Subcutaneous adipose tissue (tissue), 4 donors: ENCODE results near the gene RAPGEF5. TPM values are rescaled to one million over a fixed set of nuclear protein-coding genes. Genes with fewer than 3 reads are reported as not detected.

Source experiments
- total RNA-seq, 4 donors: library from RNA; depleted of rRNA; stranded (reverse); fragments of >200 nt; gene quantifications; one replicate each; pipeline ENCODE4 v1.1.0, GENCODE V29; 2016
- TF ChIP-seq, protein P1 (sequence below): fragments of 450-650 bp; IDR thresholded peaks from one replicate; pipeline ENCODE4 v1.5.1; 2016; ENCODE audit warnings: low read depth, mild to moderate bottlenecking, control low read depth, antibody characterized with exemption, moderate library complexity

Gene RAPGEF5
- total RNA-seq, 4 donors from 2014 or later: 19.7 to 96.2 (median 63.1) TPM

DNA sequence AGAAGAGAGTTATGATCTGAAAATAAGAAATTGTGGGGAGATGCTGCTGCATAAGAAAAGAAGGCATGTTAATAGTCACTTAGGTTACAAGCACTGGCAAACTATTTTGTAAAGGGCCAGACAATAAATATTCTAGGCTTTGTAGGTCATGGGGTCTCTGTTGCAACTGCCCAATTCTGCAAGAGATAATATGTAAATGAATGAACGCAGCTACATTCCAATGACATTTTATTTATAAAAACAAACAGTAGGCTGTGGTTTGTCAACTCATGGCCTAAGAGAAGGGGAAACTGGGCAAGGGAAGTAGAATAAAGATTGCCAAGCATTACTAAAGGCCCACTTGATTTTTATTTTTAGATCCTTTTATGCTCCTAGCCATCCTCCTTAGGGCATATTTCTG, 133.1 kb downstream of the RAPGEF5 start:
- TF ChIP-seq, protein P1, sequence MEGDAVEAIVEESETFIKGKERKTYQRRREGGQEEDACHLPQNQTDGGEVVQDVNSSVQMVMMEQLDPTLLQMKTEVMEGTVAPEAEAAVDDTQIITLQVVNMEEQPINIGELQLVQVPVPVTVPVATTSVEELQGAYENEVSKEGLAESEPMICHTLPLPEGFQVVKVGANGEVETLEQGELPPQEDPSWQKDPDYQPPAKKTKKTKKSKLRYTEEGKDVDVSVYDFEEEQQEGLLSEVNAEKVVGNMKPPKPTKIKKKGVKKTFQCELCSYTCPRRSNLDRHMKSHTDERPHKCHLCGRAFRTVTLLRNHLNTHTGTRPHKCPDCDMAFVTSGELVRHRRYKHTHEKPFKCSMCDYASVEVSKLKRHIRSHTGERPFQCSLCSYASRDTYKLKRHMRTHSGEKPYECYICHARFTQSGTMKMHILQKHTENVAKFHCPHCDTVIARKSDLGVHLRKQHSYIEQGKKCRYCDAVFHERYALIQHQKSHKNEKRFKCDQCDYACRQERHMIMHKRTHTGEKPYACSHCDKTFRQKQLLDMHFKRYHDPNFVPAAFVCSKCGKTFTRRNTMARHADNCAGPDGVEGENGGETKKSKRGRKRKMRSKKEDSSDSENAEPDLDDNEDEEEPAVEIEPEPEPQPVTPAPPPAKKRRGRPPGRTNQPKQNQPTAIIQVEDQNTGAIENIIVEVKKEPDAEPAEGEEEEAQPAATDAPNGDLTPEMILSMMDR: no peak

DNA sequence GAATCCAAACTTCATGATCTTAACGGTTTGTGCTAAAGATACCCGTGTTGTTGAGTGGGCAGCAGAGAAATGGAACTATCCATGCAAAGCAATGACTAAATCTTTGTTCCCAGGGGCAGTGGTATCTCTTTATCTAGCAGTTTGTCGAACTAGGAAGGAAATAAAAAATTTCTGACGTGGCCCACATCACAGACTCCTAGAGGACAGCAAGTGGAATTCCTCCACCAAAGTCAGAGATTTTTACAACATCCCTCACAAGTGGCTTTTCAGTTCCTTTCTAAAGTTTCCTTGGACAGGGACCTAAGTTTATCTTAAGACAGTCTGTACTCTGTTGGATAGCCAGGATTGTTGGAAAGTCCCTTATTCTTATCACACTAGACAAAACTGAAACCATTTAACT, 136.0 kb downstream of the RAPGEF5 start:
- TF ChIP-seq, protein P1: no peak

DNA sequence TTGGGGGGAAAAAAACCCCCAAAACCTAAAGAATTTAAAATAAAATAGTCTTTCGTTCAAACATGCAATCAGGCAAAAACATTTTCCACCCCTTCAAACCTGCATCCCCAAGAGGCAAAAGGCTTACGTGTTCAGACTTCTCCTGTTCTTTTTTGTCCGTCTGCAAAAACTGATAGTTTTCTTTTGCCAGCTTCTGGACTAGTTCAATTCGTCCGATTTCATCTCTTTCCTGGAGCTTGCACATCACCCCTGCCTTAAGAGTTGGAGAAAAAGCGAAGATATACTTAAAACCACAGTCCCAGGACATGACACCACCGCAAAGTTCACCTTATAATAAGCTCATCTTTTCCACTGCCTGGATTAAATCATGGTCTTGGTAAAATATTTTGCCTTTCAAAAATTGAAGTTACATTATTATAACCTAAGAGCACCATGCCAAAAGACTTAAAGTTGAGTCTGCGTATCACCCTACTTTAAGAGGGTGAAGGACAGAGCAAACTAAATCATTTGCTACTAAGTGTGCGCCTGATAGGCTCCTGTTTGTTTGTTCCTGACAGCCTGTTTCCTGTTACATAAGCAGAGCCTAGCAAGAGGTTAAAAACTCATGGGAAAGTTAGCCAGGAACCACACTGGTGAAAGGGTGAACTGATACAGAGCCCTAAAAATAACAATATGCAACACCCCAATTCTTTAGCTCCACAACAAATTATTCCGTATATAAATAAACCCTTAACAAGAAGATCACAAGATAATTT, 137.0 kb downstream of the RAPGEF5 start:
- TF ChIP-seq, protein P1: no peak

DNA sequence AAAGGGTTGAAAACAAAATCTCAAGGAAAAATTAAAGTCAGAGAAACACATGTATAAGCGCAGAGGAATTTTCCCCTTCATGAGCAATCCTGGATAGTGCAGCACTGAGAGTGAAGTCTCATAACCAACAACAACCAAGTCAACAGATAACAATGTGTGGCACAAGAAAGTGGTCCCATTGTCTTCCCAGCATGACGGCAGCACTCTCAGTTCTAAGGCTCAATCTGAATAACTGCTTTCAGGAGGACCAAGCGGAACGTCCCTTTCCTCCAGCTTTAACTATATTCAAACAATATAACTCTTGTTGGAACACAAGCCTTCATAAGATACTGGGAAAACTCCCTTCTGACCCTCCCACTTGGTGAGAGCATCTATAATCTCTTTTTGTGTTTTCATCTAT, 137.9 kb downstream of the RAPGEF5 start:
- TF ChIP-seq, protein P1: no peak

DNA sequence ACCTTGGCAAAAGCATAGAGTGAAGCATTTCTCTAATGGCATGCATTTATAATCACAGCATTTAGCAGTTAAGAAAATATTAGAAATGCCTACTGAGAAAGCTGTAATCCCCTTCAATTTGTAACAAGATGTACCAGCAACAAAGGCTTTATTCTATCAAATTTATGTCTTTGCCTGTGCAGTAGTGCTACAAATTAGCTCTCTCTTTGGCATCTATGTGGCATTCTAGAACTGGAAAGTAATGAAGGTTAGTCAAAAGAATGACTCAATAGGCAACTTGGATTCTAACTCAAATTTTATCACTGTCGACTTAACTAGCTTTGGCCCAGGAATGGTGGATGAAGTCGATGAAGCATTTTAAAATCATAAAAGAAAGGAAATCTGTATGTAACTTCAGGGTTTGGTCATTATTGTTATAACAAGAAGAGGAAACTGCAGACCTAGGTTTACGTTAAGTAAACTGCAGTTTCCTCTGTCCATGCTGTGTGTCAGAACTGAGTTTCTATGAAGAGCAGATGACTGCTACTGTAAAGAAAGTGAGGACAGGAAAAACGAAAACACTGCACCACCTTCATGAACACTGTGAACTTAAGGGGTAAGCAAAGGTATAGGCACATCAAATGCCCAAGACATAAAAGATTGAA, 140.0 kb downstream of the RAPGEF5 start:
- TF ChIP-seq, protein P1: no peak

DNA sequence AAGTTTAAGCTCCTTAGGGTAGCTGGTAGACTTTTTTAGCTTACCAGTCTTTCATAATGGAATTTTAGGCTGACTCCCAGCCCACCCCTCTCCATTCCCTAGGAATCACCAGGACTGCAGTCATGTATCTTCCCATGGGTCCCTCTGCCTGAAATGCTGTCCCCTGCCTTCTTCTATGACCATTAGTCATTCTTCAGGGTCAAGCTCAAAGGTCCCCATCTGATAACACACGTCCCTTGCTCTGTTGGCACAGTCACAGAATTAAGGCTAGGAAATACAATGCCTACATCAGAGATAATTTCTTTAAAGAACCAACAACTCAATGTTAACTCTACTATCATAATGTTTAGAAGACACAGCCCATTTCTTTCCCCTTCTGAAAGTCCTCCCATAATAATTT, 140.6 kb downstream of the RAPGEF5 start:
- TF ChIP-seq, protein P1: no peak

DNA sequence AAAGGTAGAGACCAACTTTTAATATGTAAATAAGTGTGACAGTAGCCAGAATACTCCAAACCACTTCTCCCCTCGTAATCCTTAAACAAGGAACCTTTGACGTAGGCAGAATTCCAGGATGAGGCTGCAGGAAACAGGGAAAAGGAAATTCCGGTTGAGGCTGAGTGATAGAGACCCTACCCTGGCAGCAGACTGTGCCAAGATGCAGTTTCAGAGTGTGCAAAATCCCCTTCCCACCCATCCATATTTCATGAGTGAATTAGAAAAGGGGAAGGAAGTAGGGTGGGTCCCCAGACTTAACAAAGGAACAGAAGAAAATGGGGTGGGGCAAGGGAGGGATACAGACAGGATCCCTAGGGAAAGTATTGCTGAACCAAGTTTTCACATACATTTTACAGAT, 143.0 kb downstream of the RAPGEF5 start:
- TF ChIP-seq, protein P1: no peak
